Right lobe of liver (tissue), 6 donors: ENCODE measurements around the gene LRFN5. TPM values are rescaled to one million over a fixed set of nuclear protein-coding genes. Genes with fewer than 3 reads are reported as not detected.
"Not testable (repeated sequence)": the region's sequence is repeated elsewhere in the genome, so short reads cannot be mapped to it uniquely, and the experiment has no call there.

Experiments used
- ATAC-seq, 4 donors: fragments of 200-7000 bp; cut with Tn5 transposase; one replicate each; pipeline ENCODE4 v1.9.1; 2020; ENCODE audit warnings: mild to moderate bottlenecking in 4 of 4, moderate library complexity in 4 of 4
- DNase-seq, 3 donors: peaks; one replicate each; pipeline ENCODE4 v3.0.0-alpha.2; 2020
- H3K27ac ChIP-seq, 3 donors: fragments of 200-600 bp; one replicate each; pipeline ENCODE4 v1.8.0; 2022
- H3K27me3 ChIP-seq, 2 donors: fragments of 200-600 bp; one replicate each; pipeline ENCODE4 v1.8.0; 2022
- H3K36me3 ChIP-seq, 4 donors: fragments of 200-600 bp; sonication (generic) in 1 of 4; one replicate each; pipeline versions ENCODE4 v1.5.1 to v1.8.0; 2017 to 2022; ENCODE audit warnings: control low read depth in 1 of 4
- H3K4me1 ChIP-seq, 4 donors: fragments of 200-600 bp; sonication (generic) in 1 of 4; one replicate each; pipeline versions ENCODE4 v1.5.1 to v1.8.0; 2017 to 2022; ENCODE audit warnings: control low read depth in 1 of 4
- H3K4me3 ChIP-seq, 3 donors: fragments of 200-600 bp; one replicate each; pipeline ENCODE4 v1.8.0; 2022
- H3K9me3 ChIP-seq, 4 donors: fragments of 200-600 bp; sonication (generic) in 1 of 4; one replicate each; pipeline versions ENCODE4 v1.5.1 to v1.8.0; 2017 to 2022; ENCODE audit warnings: control low read depth in 1 of 4
- POLR2A ChIP-seq: fragments of 450-650 bp; IDR thresholded peaks from one replicate; pipeline ENCODE4 v1.6.1; 2017; ENCODE audit warnings: antibody characterized with exemption, mild to moderate bottlenecking
- WGBS: methylation state at CpG from one replicate; pipeline ENCODE4 v1.1.6; 2018; ENCODE audit warnings: low coverage, low lambda C conversion rate; ENCODE audit not compliant: insufficient coverage; ENCODE audit errors: missing lambda C conversion rate; 5-methylcytosine and 5-hydroxymethylcytosine counted together
- intact Hi-C, 2 donors: fragments of 100-400 bp; cut with DNase I; formaldehyde crosslinking; loops; one replicate each; pipeline versions ENCODE4 v1.11.2 to v1.14.1; 2022
- total RNA-seq, 6 experiments: library from RNA; depleted of rRNA in 2 of 6; stranded (reverse); fragments of >200 nt in 2 of 6; fragmentation: NEBNext Ultra II Directional in 3 of 6; extraction: Animal tissue kit (Norgen Biotek cat#: 25700) in 3 of 6; gene quantifications; one replicate each; pipeline versions ENCODE4 v1.1.0 to v1.2.4, GENCODE V29; 2016 to 2023
- TF ChIP-seq, protein P1 (sequence below), 4 donors: fragments of 200-600 bp in 3 of 4; fragments of 450-650 bp in 1 of 4; IDR thresholded peaks; one replicate each; pipeline versions ENCODE4 v1.5.1 to v1.8.0; 2016 to 2022; ENCODE audit warnings: antibody characterized with exemption in 4 of 4, mild to moderate bottlenecking in 2 of 4
- donor health status: DM: no; HTN: yes; CAD: no.
- donor health status: DM: no; HTN: no; CAD: no.
- donor health status: DM: no; HTN: no; CAD: no.
- donor health status: DM: no; HTN: yes; CAD: no.
- donor health status: DM: no; HTN: yes; CAD: no.

Gene LRFN5
- total RNA-seq, 6 experiments from 2014 or later: not detected

DNA sequence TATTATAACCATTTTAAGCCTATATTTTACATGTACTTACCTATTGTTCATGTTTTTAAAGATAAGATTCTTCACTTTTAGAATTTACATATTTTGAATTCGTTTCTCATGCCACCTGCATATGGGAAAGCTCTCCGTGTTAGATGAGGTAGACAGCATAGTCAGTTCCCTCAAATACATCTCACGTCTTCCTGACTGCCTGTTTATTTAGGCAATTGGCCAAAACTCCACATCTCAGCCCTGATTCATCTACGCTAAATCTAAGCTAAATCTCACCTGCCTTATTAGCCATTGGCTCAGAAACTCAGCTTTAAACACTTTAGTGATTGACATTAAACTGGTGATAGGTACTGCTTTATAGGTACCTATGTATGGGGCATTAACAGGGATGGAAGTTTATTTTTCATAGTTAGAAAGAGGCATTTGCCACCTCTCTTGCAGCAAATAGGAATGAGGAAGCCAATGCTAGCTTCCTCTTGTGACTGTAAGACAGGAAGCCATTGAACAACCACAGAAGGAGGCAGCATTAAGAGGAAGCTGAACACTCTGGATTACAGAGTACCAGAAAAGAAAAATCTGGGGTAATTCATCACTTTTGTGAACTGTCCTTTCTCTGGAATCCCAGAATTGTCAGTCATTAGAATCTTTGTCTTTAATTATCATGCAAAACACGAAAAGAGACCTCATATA is 111.9 kb downstream of the LRFN5 start:
- WGBS: 25% methylated on average over 5 of the region's 5 CpGs
- no peak for TF ChIP-seq POLR2A
- TF ChIP-seq, protein P1, sequence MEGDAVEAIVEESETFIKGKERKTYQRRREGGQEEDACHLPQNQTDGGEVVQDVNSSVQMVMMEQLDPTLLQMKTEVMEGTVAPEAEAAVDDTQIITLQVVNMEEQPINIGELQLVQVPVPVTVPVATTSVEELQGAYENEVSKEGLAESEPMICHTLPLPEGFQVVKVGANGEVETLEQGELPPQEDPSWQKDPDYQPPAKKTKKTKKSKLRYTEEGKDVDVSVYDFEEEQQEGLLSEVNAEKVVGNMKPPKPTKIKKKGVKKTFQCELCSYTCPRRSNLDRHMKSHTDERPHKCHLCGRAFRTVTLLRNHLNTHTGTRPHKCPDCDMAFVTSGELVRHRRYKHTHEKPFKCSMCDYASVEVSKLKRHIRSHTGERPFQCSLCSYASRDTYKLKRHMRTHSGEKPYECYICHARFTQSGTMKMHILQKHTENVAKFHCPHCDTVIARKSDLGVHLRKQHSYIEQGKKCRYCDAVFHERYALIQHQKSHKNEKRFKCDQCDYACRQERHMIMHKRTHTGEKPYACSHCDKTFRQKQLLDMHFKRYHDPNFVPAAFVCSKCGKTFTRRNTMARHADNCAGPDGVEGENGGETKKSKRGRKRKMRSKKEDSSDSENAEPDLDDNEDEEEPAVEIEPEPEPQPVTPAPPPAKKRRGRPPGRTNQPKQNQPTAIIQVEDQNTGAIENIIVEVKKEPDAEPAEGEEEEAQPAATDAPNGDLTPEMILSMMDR (IDR thresholded peaks at IDR 0.05): no peak
- DNase-seq: no peak
- Histone ChIP-seq H3K9me3 (no peaks in the 10 kb centered on the region), H3K36me3 (no peaks in the 10 kb centered on the region), H3K4me3 (no peak overlapping the region), H3K27ac (no peak overlapping the region), H3K4me1 (no peaks in the 10 kb centered on the region), H3K27me3 (no peaks in the 10 kb centered on the region)
- ATAC-seq: no peak
- intact Hi-C loops: no loop called here

DNA sequence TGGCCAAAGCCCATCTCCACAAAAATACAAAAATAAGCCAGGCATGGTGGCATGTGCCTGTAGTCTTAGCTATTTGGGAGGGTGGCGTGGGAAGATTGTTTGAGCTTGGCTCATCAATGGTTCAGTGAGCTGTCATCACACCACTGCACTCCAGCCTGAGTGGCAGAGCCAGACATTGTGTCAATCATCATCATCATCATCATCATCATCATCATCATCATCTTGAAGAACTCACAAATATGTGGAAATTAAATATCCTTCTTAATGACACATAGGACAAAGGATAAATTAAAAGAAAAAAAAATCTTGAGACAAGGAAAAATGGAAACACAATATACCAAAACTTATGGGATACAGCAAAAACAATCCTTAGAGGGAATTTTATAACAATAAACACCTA is 132.5 kb downstream of the LRFN5 start:
- TF ChIP-seq, protein P1 (IDR thresholded peaks at IDR 0.05): no peak
- Histone ChIP-seq H3K27ac (no peak overlapping the region), H3K27me3 (no peaks in the 10 kb centered on the region), H3K4me3 (no peak overlapping the region), H3K4me1 (no peaks in the 10 kb centered on the region), H3K9me3 (no peaks in the 10 kb centered on the region), H3K36me3 (no peaks in the 10 kb centered on the region)
- ATAC-seq (no peak), DNase-seq (no peak)
- intact Hi-C loops: no loop called here
- WGBS: 60% methylated on average over 1 of the region's 1 CpG

DNA sequence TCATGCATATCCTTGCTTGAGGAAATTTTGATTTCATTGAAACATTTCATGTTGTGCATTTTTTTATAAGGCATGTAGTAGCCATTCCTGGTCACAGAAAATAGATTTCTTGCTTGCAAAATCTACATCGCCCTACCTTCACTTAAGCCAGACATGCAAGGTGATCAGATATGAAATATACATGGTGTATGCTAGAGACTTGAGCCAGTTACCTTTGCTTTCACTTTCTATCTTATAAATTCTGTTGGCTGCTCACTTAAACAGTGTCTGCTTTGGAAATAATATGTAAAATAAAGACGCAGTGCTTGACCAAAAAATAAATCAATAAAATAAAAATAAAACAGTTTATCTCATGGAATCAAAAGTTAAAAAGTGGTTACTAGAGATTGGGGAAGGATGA is 136.5 kb downstream of the LRFN5 start:
- no peak for TF ChIP-seq POLR2A
- TF ChIP-seq, protein P1 (IDR thresholded peaks at IDR 0.05): no peak
- no peaks in the 10 kb centered on the region for H3K27me3 ChIP-seq
- H3K36me3 ChIP-seq: no peaks in the 10 kb centered on the region
- no peaks in the 10 kb centered on the region for H3K9me3 ChIP-seq
- ATAC-seq (no peak), DNase-seq (no peak)
- WGBS: 53% methylated on average over 2 of the region's 2 CpGs
- H3K4me3 ChIP-seq: no peak overlapping the region
- no peak overlapping the region for H3K27ac ChIP-seq
- no peaks in the 10 kb centered on the region for H3K4me1 ChIP-seq
- intact Hi-C loops: no loop called here

DNA sequence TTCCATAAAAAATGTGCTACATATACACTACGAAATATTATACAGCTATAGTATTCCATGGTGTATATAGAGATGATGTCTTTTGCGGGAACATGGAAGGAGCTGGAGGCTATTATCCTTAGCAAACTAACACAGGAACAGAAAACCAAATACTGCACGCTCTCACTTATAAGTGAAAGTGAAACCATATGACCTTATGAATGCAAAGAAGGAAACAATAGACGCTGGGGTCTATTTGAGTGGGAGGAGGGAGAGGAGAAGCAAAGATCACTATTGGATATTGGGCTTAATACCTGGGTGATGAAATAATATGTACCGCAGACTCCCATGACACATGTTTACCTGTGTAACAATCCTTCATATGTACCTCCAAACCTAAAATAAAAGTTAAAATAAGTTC is 142.8 kb downstream of the LRFN5 start:
- peak; percentile 35 to 70 (median 52) for ATAC-seq
- no peaks in the 10 kb centered on the region for H3K36me3 ChIP-seq
- no peaks in the 10 kb centered on the region for H3K9me3 ChIP-seq
- TF ChIP-seq, protein P1 (IDR thresholded peaks at IDR 0.05): no peak
- no peak for TF ChIP-seq POLR2A
- WGBS: 22% methylated on average over 5 of the region's 5 CpGs
- no peaks in the 10 kb centered on the region for H3K27me3 ChIP-seq
- intact Hi-C loops: no loop called here
- H3K4me3 ChIP-seq: peak overlapping the region in 2 of 3 donors; percentile 3 to 5
- no peak for DNase-seq
- no peaks in the 10 kb centered on the region for H3K4me1 ChIP-seq
- no peak overlapping the region for H3K27ac ChIP-seq

DNA sequence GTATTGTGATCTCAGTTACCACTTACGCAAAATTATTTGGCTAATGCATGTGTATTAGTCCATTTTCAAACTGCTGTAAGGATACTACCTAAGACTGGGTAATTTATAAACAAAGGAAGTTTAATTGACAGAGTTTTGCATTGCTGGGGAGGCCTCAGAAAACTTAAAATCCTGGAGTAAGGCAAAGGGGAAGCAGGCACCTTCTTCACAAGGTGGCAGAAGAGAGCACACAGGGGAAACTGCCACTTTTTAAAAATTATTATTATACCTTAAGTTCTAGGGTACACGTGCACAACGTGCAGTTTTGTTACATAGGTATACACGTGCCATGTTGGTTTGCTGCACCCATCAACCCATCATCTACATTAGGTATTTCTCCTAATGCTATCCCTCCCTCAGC is 143.9 kb downstream of the LRFN5 start:
- H3K27ac ChIP-seq: not testable (repeated sequence)
- WGBS: 63% methylated on average over 4 of the region's 4 CpGs

More for the DNA sequence above, 143.9 kb downstream of the LRFN5 start:
- DNase-seq, H3K4me3 ChIP-seq, H3K27me3 ChIP-seq, H3K36me3 ChIP-seq, intact Hi-C loops, ATAC-seq, H3K9me3 ChIP-seq, H3K4me1 ChIP-seq: not testable (repeated sequence)
